ENCODE results near the gene ABCA2. TPM values are rescaled to one million over a fixed set of nuclear protein-coding genes. Genes with fewer than 3 reads are reported as not detected.

Gene ABCA2
- total RNA-seq, 1 donor: 20.3 TPM

- Histone ChIP-seq H2AFZ (ENCODE audit: low read length) (peak overlapping the region; percentile 54), H3K9me3 (ENCODE audit: low read depth, low read length) (no peaks in the 10 kb centered on the region), H3K4me1 (ENCODE audit: insufficient read depth, low read length) (peaks cover 45% of the 10 kb centered on the region), H3K79me2 (ENCODE audit: insufficient read depth, low read length) (peaks cover 8% of the 10 kb centered on the region), H3K27me3 (ENCODE audit: insufficient read depth, low read length) (no peaks in the 10 kb centered on the region), H3K4me3 (ENCODE audit: insufficient read depth, low read length) (no peak overlapping the region), H4K20me1 (ENCODE audit: insufficient read depth, low read length) (peaks cover under 1% of the 10 kb centered on the region), H3K36me3 (ENCODE audit: insufficient read depth, low read length) (no peaks in the 10 kb centered on the region), H3K4me2 (ENCODE audit: insufficient read depth, low read length) (peak overlapping the region; percentile 41), H3K27ac (ENCODE audit: low read depth, low read length) (no peak overlapping the region)
- TF ChIP-seq, protein P1, sequence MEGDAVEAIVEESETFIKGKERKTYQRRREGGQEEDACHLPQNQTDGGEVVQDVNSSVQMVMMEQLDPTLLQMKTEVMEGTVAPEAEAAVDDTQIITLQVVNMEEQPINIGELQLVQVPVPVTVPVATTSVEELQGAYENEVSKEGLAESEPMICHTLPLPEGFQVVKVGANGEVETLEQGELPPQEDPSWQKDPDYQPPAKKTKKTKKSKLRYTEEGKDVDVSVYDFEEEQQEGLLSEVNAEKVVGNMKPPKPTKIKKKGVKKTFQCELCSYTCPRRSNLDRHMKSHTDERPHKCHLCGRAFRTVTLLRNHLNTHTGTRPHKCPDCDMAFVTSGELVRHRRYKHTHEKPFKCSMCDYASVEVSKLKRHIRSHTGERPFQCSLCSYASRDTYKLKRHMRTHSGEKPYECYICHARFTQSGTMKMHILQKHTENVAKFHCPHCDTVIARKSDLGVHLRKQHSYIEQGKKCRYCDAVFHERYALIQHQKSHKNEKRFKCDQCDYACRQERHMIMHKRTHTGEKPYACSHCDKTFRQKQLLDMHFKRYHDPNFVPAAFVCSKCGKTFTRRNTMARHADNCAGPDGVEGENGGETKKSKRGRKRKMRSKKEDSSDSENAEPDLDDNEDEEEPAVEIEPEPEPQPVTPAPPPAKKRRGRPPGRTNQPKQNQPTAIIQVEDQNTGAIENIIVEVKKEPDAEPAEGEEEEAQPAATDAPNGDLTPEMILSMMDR (IDR thresholded peaks at IDR 0.05; ENCODE audit: extremely low read depth, low read depth, low read length): peak; percentile 19
- DNase-seq (ENCODE audit: insufficient read length, low spot score, missing footprints): peak; percentile 95
These were observed 30.2 kb downstream of the ABCA2 start for GRCh38 chr9:136997830-136998234.

DNA sequence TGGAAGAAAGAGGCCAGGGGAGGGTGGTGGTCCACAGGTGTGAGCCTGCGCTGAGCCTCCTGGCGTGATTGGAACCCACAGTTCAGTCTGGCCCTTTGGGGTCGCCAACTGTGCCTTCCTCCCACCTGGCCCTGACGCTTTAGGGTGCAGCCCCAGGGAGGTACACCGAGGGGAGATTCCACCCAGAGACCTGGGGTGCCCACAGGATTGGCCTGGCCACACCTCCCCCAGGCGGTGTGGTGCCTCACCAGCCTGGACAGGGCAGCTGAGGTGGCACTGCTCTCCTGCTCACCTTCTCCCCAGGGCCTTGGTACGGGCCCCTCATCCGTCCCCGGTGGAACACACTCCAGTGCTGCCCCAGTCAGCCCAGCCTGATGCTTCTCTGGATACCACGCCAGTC is 30.7 kb downstream of the ABCA2 start:
- peak overlapping the region; percentile 54 for H2AFZ ChIP-seq (ENCODE audit: low read length)
- TF ChIP-seq, protein P1 (IDR thresholded peaks at IDR 0.05; ENCODE audit: extremely low read depth, low read depth, low read length): no peak
- H3K4me2 ChIP-seq (ENCODE audit: insufficient read depth, low read length): peak overlapping the region; percentile 41
- H3K27me3 ChIP-seq (ENCODE audit: insufficient read depth, low read length): no peaks in the 10 kb centered on the region
- peaks cover 2% of the 10 kb centered on the region for H4K20me1 ChIP-seq (ENCODE audit: insufficient read depth, low read length)
- no peak overlapping the region for H3K4me3 ChIP-seq (ENCODE audit: insufficient read depth, low read length)
- H3K27ac ChIP-seq (ENCODE audit: low read depth, low read length): no peak overlapping the region
- no peaks in the 10 kb centered on the region for H3K9me3 ChIP-seq (ENCODE audit: low read depth, low read length)
- no peaks in the 10 kb centered on the region for H3K36me3 ChIP-seq (ENCODE audit: insufficient read depth, low read length)
- peaks cover 47% of the 10 kb centered on the region for H3K4me1 ChIP-seq (ENCODE audit: insufficient read depth, low read length)
- DNase-seq (ENCODE audit: insufficient read length, low spot score, missing footprints): no peak
- peaks cover 10% of the 10 kb centered on the region for H3K79me2 ChIP-seq (ENCODE audit: insufficient read depth, low read length)

GRCh38 chr9:136996361-136997292 is 31.4 kb downstream of the ABCA2 start, which contains the start of gene CLIC3:
TSS of gene CLIC3 (minus strand) at chr9:136996568. CDS start at chr9:136996543, 25 bp downstream.
- no peak within 1 kb of the TSS for H3K27ac ChIP-seq (ENCODE audit: low read depth, low read length)
- H3K4me2 ChIP-seq (ENCODE audit: insufficient read depth, low read length): peak within 1 kb of the TSS; percentile 64
- H3K79me2 ChIP-seq (ENCODE audit: insufficient read depth, low read length): peaks cover 10% of the 10 kb centered on the region
- TF ChIP-seq, protein P1 (IDR thresholded peaks at IDR 0.05; ENCODE audit: extremely low read depth, low read depth, low read length): no peak
- H2AFZ ChIP-seq (ENCODE audit: low read length): no peak within 1 kb of the TSS
- no peaks in the 10 kb centered on the region for H3K27me3 ChIP-seq (ENCODE audit: insufficient read depth, low read length)
- H3K9me3 ChIP-seq (ENCODE audit: low read depth, low read length): no peaks in the 10 kb centered on the region
- H3K4me1 ChIP-seq (ENCODE audit: insufficient read depth, low read length): peaks cover 47% of the 10 kb centered on the region
- peak within 1 kb of the TSS; percentile 27 for H3K4me3 ChIP-seq (ENCODE audit: insufficient read depth, low read length)
- DNase-seq (ENCODE audit: insufficient read length, low spot score, missing footprints): no peak
- peaks cover 2% of the 10 kb centered on the region for H4K20me1 ChIP-seq (ENCODE audit: insufficient read depth, low read length)
- H3K36me3 ChIP-seq (ENCODE audit: insufficient read depth, low read length): no peaks in the 10 kb centered on the region

DNA sequence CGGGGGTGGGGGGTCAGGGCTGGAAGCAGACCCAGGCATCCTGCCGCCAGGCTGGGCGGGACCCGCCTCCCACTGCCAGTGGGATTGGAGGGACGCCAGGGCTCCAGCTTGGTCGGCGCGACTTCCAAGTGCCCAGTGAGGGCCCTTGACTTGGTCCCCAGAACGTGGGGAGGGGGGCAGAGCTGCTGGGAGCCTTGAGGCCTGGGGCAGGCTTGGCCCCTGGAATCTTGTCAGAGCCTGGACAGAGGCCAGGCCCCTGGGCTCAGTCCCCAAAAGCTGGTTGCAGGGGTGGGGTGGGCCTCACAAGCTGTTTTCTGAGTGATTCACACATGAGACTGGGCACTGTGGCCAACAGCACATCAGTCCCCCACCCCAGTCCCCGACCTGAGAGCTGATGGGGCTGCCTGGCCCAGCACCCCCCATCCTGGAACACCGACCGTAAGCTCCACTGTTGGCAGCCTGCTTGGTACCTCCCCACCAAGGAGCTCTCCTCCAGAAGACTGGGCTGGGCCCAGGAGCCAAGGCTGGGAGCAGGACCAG is 32.2 kb downstream of the ABCA2 start:
- H3K4me3 ChIP-seq (ENCODE audit: insufficient read depth, low read length): peak overlapping the region; percentile 27
- peaks cover 10% of the 10 kb centered on the region for H3K79me2 ChIP-seq (ENCODE audit: insufficient read depth, low read length)
- DNase-seq (ENCODE audit: insufficient read length, low spot score, missing footprints): peak; percentile 99
- no peak overlapping the region for H2AFZ ChIP-seq (ENCODE audit: low read length)
- no peak overlapping the region for H3K27ac ChIP-seq (ENCODE audit: low read depth, low read length)
- peak overlapping the region; percentile 64 for H3K4me2 ChIP-seq (ENCODE audit: insufficient read depth, low read length)
- H3K9me3 ChIP-seq (ENCODE audit: low read depth, low read length): no peaks in the 10 kb centered on the region
- TF ChIP-seq, protein P1 (IDR thresholded peaks at IDR 0.05; ENCODE audit: extremely low read depth, low read depth, low read length): no peak
- peaks cover 44% of the 10 kb centered on the region for H3K4me1 ChIP-seq (ENCODE audit: insufficient read depth, low read length)
- no peaks in the 10 kb centered on the region for H3K36me3 ChIP-seq (ENCODE audit: insufficient read depth, low read length)
- H3K27me3 ChIP-seq (ENCODE audit: insufficient read depth, low read length): no peaks in the 10 kb centered on the region
- peaks cover 2% of the 10 kb centered on the region for H4K20me1 ChIP-seq (ENCODE audit: insufficient read depth, low read length)
